Stimulated activated CD8-positive, alpha-beta memory T cell treated with anti-CD3 and anti-CD28 coated beads, Interleukin-7, amount 100 ng/mL, for 48 hours (primary cell): ENCODE measurements around the gene MAGEA12.
"Not testable (repeated sequence)": the region's sequence is repeated elsewhere in the genome, so short reads cannot be mapped to it uniquely, and the experiment has no call there.

Source experiments
- DNase-seq, 2 donors: peaks; one replicate each; pipeline ENCODE4 v3.0.0-alpha.2; 2020; ENCODE audit warnings: low read depth in 1 of 2; ENCODE audit errors: extremely low read depth in 1 of 2

The MAGEA12 gene

DNA sequence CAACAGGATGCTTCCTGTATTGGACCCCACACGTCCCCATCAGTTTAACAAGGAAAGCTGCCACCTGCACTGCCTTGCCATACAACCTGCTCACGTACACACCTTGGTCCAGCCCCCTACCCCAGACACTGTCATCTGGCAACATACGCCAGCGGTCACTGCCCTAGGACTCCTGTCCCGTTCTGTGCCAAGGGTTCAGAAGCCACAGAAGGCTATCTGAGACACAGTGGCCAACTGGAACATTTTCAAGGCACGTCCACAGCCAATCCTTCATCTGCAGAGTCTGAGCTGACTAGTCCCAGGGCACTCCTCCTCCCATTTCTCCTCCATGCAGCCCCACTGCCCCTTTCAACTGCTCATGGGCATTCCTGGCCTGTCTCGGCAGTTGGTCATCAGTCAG, 28.0 kb downstream of the MAGEA12 start:
- not testable (repeated sequence) for DNase-seq

DNA sequence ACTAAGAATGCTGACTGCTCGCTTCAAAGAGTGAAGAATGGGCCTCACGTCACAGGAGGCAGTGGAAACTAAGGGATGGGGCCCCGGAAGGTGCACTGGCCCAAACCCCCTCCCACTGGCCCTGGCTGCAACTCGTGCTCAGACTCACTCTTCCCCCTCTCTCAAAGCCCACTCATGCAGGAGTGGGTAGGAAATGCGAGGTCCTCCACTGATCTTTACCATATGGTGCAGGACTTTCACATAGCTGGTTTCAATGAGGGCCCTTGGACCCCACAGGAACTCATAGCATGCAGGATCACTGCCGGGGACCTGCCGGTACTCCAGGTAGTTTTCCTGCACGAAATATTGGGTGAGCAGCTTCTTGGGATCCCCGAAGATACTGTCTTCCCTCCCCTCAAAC, 33.0 kb downstream of the MAGEA12 start:
- DNase-seq, result not testable (repeated sequence)

DNA sequence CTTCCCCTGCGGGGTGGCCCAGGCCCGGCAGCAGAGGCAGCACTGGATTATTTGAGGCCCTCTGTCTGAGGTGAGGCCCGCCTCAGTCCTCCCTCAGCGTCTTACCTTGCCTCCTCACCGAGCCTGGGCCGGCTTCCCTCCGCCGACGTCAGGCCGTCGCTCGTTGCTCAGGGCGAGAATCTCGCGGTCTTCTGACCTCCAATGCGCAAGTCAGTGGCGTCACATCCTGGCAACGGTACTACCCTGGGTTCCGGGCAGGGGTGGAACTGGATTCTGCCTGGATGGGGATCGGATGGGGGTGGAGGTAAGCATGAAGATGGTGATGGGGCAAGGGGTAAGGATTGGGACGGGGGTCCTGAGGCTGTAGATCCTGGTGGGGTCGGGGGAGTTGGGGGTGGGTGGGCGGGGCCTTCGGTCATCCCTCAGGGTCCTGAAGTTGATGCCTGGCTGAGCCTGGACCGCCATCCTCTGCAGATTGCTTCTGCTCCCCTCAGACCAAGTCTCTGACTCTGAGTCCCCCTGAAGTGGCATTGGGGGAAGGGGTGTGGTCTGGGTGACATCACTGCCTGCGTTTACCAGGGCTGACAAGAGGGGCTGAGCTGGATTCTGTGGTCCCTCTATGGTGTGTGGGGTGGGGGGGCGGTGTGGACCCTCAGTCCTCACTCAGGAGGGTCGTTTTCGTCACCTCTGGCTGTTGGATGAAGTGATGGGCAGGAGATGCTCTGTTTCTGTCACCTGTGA, 36.2 kb downstream of the MAGEA12 start, which contains the start of gene MAGEA6:
Gene MAGEA6 (minus strand): TSS at position 141 of the 741 bp plus-strand sequence. CDS start 2,039 bp downstream, outside the sequence.
- DNase-seq, result not testable (repeated sequence)

DNA sequence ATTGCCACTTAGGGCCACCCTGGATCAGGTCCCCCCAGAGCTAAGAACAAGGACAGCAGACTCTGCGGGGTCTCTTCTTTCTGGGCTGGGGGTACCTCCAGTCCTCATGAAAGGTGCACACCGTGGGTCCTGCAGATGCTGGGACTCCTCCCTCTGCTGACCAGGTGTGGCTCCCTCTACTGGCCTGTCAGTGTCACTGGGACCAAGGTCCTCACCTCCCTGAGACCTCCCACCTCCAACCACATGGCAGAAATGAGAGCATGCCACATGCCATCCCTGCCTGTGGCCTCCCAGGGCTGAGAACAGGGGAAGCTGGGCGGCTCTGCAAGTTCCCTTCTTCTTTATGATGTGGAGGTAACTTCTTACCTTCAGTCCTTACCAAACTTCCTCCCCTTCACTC, 53.5 kb downstream of the MAGEA12 start:
- DNase-seq, result not testable (repeated sequence)
